K562 (cell line): Measurements from ENCODE around the gene JPT2. TPM values are rescaled to one million over a fixed set of nuclear protein-coding genes. Genes with fewer than 3 reads are reported as not detected.
A peak's percentile ranks its signal among the peaks of the same experiment; 100 is the strongest.

Experiments
- CAMTA2 ChIP-seq: fragments of 250-450 bp; sonication (Bioruptor Pico); conservative IDR thresholded peaks from 2 replicates; pipeline ENCODE4 v1.5.1; 2022
- CHD4 ChIP-seq: fragments of 200-600 bp; sonication (generic); IDR thresholded peaks from 3 replicates; pipeline ENCODE4 v1.6.1; 2012; ENCODE audit warnings: low read depth, mild to moderate bottlenecking, mixed read lengths, low read length, inconsistent platforms; ENCODE audit not compliant: insufficient read depth, insufficient replicate concordance, poor library complexity, severe bottlenecking
- ETS2 ChIP-seq: IDR thresholded peaks from 2 replicates; pipeline ENCODE4 v1.6.1; 2016; ENCODE audit warnings: borderline replicate concordance, missing genetic modification characterization, mild to moderate bottlenecking, moderate library complexity, missing compliant biosample characterization; ENCODE audit not compliant: poor library complexity, severe bottlenecking
- EWSR1 ChIP-seq: fragments of 450-650 bp; IDR thresholded peaks from 2 replicates; pipeline ENCODE4 v1.6.1; 2018; ENCODE audit warnings: borderline replicate concordance, mild to moderate bottlenecking, low read depth, moderate library complexity; ENCODE audit not compliant: partially characterized antibody
- GTF2A2 ChIP-seq: IDR thresholded peaks from 2 replicates; pipeline ENCODE4 v1.6.1; 2016; ENCODE audit warnings: mild to moderate bottlenecking, missing genetic modification characterization, missing compliant biosample characterization
- MTF1 ChIP-seq: fragments of 250-450 bp; sonication (Bioruptor Pico); IDR thresholded peaks from 2 replicates; pipeline ENCODE4 v1.9.0; 2021; ENCODE audit warnings: moderate library complexity, mild to moderate bottlenecking, inconsistent platforms, borderline replicate concordance
- NEUROD1 ChIP-seq: fragments of 150-350 bp; IDR thresholded peaks from 2 replicates; pipeline ENCODE4 v1.6.1; 2014; ENCODE audit warnings: borderline replicate concordance, low read length, low read depth; ENCODE audit not compliant: partially characterized antibody
- NFATC3 ChIP-seq: fragments of 450-650 bp; IDR thresholded peaks from 2 replicates; pipeline ENCODE4 v1.6.1; 2017; ENCODE audit warnings: mild to moderate bottlenecking
- NR4A1 ChIP-seq, 2 experiments: fragments of 250-450 bp in 1 of 2; fragments of 450-650 bp in 1 of 2; sonication (Bioruptor Pico) in 1 of 2; IDR thresholded peaks; 2 replicates each; pipeline versions ENCODE4 v1.4.0 to v1.6.1; 2016 to 2020; ENCODE audit warnings: mild to moderate bottlenecking in 2 of 2, missing compliant biosample characterization in 1 of 2, missing genetic modification characterization in 1 of 2, moderate library complexity in 1 of 2
- RBM17 ChIP-seq: fragments of 200-400 bp; formaldehyde crosslinking; IDR thresholded peaks from 2 replicates; pipeline ENCODE4 v1.6.1; 2017; ENCODE audit warnings: low read depth, mild to moderate bottlenecking, low read length, borderline replicate concordance
- RFX7 ChIP-seq: fragments of 250-450 bp; sonication (Bioruptor Pico); IDR thresholded peaks from 2 replicates; pipeline ENCODE4 v1.5.1; 2021; ENCODE audit warnings: mild to moderate bottlenecking
- SRSF1 ChIP-seq: fragments of 200-400 bp; formaldehyde crosslinking; IDR thresholded peaks from 2 replicates; pipeline ENCODE4 v1.6.1; 2017; ENCODE audit warnings: mild to moderate bottlenecking, low read depth, low read length, moderate library complexity
- TAL1 ChIP-seq: fragments of 450-650 bp; IDR thresholded peaks from 2 replicates; pipeline ENCODE4 v1.6.1; 2016; ENCODE audit warnings: mild to moderate bottlenecking
- TCF3 ChIP-seq: sonication (generic); formaldehyde crosslinking; IDR thresholded peaks from 2 replicates; pipeline ENCODE4 v1.4.0; 2020; ENCODE audit warnings: mild to moderate bottlenecking, missing genetic modification reagents
- polyA plus RNA-seq, 8 experiments: library from polyadenylated mRNA; depleted of rRNA in 4 of 8; stranded (reverse) in 5 of 8; unstranded in 3 of 8; fragments of >200 nt; fragmentation: Nextera tagmentation in 2 of 8; fragmentation: Illumina TruSeq in 1 of 8; extraction: Ambion mirVana in 2 of 8; extraction: Trizol in 1 of 8; gene quantifications; 2 replicates each; pipeline versions ENCODE4 v1.2.1 to v1.2.3, GENCODE V29; 2011 to 2014; ENCODE audit warnings: inconsistent platforms in 1 of 8, missing spikeins in 1 of 8
- total RNA-seq, 7 experiments: library from RNA; depleted of rRNA in 6 of 7; stranded (reverse); fragments of >200 nt in 6 of 7; fragmentation: Illumina TruSeq in 2 of 7; extraction: Trizol in 2 of 7; gene quantifications; 2 replicates each; pipeline versions ENCODE4 v1.2.1 to v1.2.3, GENCODE V29; 2011 to 2021; ENCODE audit warnings: low replicate concordance in 1 of 7
- TF ChIP-seq, protein P1 (sequence below): fragments of 450-650 bp; formaldehyde crosslinking; IDR thresholded peaks from 2 replicates; pipeline ENCODE4 v1.4.0; 2020; ENCODE audit warnings: mild to moderate bottlenecking, moderate library complexity
- TF ChIP-seq, protein P2 (sequence below): fragments of 450-650 bp; conservative IDR thresholded peaks from 2 replicates; pipeline ENCODE4 v1.6.1; 2016; ENCODE audit warnings: missing genetic modification characterization, low read depth, mild to moderate bottlenecking, control low read depth, missing compliant biosample characterization
- TF ChIP-seq, protein P3 (sequence below): sonication (generic); formaldehyde crosslinking; IDR thresholded peaks from 2 replicates; pipeline ENCODE4 v1.8.1; 2023; ENCODE audit warnings: mild to moderate bottlenecking, missing genetic modification reagents
- TF ChIP-seq, protein P4 (sequence below): fragments of 200-800 bp; sonication (Bioruptor generic); IDR thresholded peaks from 2 replicates; pipeline ENCODE4 v1.6.1; 2017; ENCODE audit warnings: missing genetic modification characterization, missing compliant biosample characterization

JPT2 gene
- total and polyA plus RNA-seq, 9 of the 15 experiments (the other 6 are each of a cell fraction or from before 2014, with no cell fraction given) = 25.5 to 133 (median 106) TPM

DNA sequence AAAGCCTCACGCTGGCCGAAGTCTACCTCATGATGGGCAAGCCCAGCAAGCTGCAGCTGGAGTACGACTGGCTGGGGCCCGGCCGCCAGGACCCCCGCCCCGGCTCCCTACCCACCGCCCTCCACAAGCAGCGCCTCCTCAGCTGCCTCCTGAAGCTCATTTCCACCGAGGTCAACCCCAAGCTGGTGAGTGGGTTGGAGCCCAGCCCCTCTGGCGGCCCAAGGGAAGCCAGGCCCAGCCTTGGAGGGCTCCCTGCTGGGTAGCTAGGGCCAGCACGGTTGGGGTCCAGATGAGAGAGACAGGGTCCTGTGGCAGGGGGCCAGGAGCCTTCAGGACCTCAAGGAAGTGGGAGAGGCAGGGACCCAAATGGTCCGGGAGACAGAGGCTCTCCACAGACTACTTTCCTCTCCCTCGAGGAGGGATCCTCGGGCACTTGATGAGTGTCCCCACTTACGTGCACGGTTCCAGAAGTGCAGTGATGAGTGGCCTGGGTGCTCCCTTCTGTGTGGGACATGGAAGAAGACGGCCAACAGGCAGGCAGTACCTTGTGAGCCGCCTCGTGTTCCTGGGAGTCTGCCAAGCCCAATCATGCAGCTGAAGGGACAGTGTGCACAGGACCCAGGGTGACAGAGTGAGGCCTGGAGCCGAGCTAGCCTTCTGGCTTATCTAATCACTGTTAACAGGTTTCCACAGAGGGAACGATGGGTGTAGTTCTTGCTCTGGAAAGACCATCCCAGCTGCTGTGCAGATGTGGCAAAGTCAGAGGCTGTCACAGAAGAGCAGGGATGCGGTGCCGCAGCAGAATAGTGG is 21.1 kb upstream of the JPT2 start (continued):
- no peak for TF ChIP-seq CHD4
- TF ChIP-seq, protein P1, sequence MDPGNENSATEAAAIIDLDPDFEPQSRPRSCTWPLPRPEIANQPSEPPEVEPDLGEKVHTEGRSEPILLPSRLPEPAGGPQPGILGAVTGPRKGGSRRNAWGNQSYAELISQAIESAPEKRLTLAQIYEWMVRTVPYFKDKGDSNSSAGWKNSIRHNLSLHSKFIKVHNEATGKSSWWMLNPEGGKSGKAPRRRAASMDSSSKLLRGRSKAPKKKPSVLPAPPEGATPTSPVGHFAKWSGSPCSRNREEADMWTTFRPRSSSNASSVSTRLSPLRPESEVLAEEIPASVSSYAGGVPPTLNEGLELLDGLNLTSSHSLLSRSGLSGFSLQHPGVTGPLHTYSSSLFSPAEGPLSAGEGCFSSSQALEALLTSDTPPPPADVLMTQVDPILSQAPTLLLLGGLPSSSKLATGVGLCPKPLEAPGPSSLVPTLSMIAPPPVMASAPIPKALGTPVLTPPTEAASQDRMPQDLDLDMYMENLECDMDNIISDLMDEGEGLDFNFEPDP (CRISPR knock-in tag) = no peak
- TF ChIP-seq, protein P2, sequence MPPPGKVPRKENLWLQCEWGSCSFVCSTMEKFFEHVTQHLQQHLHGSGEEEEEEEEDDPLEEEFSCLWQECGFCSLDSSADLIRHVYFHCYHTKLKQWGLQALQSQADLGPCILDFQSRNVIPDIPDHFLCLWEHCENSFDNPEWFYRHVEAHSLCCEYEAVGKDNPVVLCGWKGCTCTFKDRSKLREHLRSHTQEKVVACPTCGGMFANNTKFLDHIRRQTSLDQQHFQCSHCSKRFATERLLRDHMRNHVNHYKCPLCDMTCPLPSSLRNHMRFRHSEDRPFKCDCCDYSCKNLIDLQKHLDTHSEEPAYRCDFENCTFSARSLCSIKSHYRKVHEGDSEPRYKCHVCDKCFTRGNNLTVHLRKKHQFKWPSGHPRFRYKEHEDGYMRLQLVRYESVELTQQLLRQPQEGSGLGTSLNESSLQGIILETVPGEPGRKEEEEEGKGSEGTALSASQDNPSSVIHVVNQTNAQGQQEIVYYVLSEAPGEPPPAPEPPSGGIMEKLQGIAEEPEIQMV (tag) = no peak
- no peak for TF ChIP-seq NEUROD1
- no peak for TF ChIP-seq EWSR1
- peak; percentile 23; the same call in 1 of the 2 replicates for TF ChIP-seq TAL1
- TF ChIP-seq NR4A1 (CRISPR knock-in tag; IDR thresholded peaks at IDR 0.05) = no peak
- TF ChIP-seq NR4A1 (tag; IDR thresholded peaks at IDR 0.05) = no peak
- TF ChIP-seq, protein P3, sequence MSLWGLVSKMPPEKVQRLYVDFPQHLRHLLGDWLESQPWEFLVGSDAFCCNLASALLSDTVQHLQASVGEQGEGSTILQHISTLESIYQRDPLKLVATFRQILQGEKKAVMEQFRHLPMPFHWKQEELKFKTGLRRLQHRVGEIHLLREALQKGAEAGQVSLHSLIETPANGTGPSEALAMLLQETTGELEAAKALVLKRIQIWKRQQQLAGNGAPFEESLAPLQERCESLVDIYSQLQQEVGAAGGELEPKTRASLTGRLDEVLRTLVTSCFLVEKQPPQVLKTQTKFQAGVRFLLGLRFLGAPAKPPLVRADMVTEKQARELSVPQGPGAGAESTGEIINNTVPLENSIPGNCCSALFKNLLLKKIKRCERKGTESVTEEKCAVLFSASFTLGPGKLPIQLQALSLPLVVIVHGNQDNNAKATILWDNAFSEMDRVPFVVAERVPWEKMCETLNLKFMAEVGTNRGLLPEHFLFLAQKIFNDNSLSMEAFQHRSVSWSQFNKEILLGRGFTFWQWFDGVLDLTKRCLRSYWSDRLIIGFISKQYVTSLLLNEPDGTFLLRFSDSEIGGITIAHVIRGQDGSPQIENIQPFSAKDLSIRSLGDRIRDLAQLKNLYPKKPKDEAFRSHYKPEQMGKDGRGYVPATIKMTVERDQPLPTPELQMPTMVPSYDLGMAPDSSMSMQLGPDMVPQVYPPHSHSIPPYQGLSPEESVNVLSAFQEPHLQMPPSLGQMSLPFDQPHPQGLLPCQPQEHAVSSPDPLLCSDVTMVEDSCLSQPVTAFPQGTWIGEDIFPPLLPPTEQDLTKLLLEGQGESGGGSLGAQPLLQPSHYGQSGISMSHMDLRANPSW (CRISPR knock-in tag) = no peak
- no peak for TF ChIP-seq GTF2A2
- no peak for TF ChIP-seq MTF1 (CRISPR knock-in tag)
- TF ChIP-seq SRSF1 = no peak
- TF ChIP-seq RBM17 = no peak
- TF ChIP-seq, protein P4, sequence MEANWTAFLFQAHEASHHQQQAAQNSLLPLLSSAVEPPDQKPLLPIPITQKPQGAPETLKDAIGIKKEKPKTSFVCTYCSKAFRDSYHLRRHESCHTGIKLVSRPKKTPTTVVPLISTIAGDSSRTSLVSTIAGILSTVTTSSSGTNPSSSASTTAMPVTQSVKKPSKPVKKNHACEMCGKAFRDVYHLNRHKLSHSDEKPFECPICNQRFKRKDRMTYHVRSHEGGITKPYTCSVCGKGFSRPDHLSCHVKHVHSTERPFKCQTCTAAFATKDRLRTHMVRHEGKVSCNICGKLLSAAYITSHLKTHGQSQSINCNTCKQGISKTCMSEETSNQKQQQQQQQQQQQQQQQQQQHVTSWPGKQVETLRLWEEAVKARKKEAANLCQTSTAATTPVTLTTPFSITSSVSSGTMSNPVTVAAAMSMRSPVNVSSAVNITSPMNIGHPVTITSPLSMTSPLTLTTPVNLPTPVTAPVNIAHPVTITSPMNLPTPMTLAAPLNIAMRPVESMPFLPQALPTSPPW (CRISPR knock-in tag) = no peak
- no peak for TF ChIP-seq ETS2 (tag)
- no peak for TF ChIP-seq CAMTA2 (CRISPR knock-in tag)
- TF ChIP-seq RFX7 (CRISPR knock-in tag) = no peak
- TF ChIP-seq NFATC3 = no peak
- TF ChIP-seq TCF3 (CRISPR knock-in tag) = peak; percentile 46; the same call in 1 of the 2 replicates
